ENCODE results near the gene PAQR5.
"Not testable (repeated sequence)": the region's sequence is repeated elsewhere in the genome, so short reads cannot be mapped to it uniquely, and the experiment has no call there.

Gene PAQR5

DNA sequence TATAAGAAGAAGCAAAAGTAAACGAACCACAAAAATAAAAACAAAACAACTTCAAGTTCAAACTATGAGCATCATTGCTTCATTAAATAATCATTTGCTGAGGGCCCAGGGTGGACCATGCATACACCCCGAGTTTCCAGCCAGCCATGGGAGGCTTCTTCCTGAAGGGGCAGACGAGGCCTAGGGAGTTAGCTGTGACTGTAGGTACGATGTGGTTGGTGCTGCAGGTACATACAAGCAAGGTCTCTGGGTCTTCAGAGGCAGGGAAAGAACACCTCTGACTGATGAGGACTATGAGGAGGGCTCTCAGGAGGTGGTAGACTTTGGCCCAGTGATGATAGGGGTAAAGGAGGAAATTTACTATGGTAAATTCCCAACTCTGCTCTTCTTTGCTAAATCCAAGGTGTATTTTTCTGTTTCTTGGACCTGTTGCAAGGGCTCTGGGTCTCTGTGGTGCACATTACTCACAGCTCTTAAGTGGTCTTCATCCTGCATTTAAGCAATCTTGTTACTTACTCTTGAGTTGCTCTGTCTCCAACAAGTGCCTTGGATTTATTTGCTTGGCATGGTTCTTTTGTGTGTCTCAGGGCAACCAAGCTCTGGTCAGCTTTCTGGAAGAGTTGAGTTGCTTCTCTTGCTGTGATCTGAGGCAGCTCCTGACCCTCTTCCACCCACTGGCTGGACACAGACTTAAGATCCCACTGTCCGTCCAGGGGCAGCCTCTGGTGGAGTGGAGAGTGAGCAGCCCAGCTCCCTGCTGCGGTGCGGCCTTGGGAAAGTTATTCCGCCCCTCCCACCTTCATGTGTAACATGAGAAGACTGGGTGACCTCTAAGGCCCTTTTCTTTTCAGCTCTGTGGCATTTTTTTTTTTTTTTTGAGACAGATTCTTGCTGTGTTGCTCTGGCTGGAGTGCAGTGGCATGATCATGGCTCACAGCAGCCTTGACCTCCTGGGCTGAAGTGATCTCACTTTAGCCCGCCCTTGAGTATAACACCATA, 59.4 kb downstream of the PAQR5 start:
- peak; percentile 36 for DNase-seq (ENCODE audit: low read depth, low spot score)

DNA sequence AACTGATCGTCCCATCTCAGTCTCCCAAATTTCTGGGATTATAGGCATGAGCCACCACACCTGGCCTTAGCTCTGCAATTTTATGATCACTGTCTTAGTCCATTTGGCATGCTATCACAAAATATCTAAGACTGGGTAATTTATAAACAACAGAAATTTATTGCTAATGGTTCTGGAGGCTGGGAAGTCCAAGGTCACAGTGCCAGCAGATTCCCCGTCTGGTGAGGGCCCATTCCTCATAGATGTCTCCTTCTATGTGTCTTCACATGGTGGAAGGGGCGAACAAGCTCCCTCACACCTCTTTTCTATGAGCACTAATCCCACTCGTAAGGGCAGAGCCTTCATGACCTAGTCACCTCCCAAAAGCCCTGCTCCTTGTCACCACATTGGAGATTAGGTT, 60.1 kb downstream of the PAQR5 start:
- DNase-seq (ENCODE audit: low read depth, low spot score), result no peak

DNA sequence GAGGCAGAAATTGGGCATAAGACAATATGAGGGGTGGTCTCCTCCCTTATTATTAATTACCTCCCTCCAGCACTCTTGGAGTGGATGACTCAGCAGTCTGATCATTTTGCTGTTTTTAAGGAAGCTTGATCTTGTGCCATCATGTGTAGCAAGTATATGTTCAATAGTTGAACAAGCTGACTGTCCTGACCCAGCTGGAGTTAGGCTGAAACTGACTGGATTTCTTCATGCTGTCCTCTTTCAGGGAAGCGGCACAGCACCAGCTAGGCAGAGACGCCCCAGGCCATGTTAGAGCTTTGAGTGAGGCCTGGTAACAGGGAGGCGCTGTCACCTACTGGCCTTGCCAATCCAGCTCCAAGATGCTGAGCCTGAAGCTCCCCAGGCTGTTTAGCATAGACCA, 61.0 kb downstream of the PAQR5 start:
- DNase-seq (ENCODE audit: low read depth, low spot score), result no peak

DNA sequence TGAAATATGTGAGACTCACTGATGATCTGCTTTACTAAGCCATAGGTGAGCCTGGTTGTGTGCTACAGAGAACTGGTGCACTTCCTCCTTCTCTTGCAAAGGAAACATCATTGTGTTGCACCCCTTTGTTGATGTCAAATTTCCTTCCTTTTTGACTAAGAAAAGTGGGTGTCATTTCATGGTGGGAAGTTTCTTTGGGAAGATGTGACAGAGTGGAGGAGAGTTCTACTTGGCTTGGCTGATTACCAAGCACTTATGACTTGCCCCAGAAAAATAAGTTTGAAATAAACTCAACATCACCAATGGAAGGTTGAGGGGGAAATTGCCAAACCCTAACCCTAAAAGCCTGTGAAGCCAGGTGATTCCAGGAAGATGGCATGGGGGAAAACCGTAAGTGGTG, 61.9 kb downstream of the PAQR5 start:
- no peak for DNase-seq (ENCODE audit: low read depth, low spot score)

DNA sequence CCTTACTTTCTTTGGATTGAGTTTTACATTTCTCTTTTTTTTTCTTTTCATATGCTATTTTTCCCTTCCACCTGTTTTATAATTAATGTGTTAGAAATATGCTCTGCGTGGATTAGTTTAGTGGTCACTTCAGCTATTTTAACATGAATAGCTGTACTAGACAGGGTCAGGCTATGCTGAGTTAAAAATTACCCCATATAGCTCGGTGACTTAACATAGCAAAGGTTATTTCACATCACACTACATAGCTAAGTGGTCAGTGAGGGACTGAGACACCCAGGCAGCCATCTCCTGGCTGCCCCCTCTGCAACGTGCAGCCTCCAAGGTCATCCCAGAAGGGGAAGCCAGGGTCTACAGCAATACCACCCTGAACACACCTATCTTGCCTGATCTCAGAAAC, 68.5 kb downstream of the PAQR5 start:
- no peak for DNase-seq (ENCODE audit: low read depth, low spot score)

DNA sequence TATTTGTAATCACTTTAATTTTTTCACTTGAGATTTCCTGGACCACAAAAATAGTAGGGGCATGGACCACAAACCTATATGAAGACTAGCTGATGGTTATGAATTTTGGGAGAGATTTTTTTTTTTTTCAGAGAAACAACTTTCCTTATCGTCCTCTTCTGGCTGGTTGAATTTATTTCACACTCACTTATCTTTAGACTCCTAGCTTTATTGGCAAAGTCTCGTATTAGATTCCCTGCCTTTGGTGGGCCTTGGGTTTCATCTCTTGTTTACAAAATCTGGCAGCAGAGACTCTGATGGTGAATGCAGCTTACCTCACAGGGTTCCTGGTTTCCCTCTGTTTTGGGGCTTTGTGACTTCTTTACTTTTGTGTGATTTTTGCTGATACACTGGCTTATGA, 70.9 kb downstream of the PAQR5 start:
- no peak for DNase-seq (ENCODE audit: low read depth, low spot score)

DNA sequence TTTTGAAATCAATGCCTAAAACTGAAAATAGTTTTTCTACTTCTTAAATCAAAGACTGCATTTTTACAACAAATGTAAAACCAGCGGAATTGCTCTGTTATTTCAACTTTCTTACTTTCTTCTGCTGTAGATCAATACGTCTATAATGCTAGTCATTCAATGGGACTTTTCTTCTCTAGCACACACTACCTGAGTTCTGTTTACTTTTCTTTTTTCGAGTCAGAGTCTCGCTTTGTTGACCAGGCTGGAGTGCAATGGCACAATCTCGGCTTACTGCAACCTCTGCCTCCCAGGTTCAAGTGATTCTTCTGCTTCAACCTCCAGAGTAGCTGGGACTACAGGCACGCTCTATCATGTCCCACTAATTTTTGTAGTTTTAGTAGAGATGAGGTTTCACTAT, 74.7 kb downstream of the PAQR5 start:
- no peak for DNase-seq (ENCODE audit: low read depth, low spot score)

DNA sequence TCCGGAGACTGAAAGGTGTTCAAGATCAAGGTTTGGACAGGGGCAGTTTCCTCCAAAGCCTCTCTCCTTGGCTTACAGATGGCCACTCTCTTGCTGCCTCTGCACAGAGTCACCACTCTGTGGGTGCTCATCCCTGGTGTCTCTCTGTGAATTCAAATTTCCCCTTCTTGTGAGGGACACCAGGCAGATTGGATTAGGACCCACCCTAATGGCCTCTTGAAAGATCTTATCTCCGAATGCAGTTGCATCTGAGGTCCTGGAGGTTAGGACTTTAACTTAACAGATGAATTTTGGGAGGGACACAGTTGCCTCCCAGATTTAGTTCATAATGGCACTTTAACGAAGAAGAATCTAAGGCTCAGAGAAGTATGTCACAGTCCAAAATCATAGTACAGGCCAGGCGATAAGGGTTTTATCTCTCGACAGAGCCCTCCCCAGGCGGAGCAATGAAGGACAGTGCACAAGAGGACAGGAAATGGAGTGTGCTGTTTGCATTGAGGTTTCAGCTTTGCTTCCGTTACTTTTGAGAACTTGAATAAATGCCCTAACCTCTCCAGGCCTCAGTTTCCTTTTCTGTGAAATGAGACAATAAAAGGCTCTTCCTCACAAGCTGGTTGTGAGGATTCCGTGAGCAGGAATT, 76.6 kb downstream of the PAQR5 start:
- DNase-seq (ENCODE audit: low read depth, low spot score), result no peak

DNA sequence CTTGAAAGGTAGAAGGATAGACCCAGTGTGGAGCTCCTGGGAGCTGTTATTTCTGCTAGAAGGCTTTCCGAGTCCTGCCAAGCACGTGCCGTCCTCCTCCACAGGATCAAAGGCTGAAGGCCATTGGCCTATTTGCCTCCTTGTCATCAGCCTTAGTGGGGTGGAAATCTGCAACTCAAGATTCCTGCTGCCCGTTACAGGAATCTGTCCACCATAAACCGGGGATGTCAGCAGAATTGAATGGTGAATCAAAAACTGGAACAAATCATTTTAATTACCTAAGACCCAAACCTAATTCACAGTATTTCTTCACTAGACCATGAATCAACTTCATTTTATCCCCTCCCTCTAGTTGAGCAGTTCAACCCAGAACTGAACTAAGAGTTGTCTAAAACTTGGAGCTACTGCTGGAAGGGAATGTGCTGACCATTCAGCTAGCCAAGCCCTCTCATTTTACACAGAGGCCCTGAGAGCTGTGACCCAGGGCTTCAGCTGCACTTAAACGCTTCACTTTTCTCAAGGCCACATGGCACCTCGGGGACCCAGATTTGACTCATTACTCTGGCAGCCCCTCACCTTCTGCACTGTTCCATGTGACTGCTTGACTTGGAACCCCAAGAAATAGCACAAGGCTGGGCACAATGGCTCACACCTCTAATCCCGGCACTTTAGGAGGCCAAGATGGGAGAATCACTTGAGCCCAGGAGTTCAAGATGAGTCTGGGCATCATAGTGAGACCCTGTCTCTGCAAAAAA, 78.7 kb downstream of the PAQR5 start:
- DNase-seq (ENCODE audit: low read depth, low spot score), result no peak

DNA sequence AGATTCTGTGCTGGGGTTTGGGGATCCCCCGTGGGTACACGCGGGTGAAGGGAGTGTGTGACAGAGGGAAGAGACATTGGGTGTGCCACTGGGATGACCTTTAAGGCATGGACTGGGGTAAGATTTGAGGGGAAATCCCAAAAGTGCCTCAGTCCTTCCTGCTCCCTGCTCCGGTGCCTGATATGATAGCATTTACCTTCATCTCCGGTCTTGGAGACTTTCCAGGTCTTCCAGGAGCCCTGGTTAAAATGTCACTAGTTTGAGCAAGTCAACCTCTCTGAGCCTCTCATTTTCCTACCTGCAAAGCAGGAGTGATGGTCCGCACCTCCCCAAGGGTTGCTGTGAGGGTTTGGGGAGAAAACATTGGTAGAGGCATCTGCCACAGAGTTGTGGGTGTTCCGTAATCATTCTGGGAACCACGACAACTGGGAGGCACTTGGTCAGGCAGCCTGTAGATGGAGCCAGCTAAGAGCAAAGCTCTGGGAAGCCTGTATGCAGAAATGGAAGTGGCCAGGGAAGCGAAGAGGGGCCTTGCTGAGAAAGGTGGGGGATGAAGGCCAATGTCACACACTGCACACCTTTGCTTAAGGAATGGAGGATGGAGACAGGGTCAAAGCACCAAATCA, 81.5 kb downstream of the PAQR5 start:
- DNase-seq (ENCODE audit: low read depth, low spot score), result no peak

DNA sequence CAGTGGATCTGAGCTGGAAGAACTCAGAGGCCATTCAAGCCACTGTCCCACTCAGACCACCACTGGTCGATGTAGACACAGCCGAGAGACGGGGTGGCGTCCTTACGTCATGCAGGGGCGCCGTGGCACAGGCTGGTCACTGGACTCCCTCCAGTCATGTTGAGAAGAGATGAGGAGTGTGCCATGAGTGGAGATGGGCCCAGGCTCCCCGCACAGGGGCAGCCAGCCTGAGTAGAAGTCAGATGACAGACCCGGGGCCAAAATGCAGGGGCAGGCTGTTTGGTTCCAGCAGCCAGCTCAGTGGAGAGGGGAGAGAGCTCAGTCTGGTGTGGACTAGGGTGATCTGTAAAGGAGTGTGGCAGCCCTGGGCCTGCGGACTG, 82.0 kb downstream of the PAQR5 start:
- no peak for DNase-seq (ENCODE audit: low read depth, low spot score)

DNA sequence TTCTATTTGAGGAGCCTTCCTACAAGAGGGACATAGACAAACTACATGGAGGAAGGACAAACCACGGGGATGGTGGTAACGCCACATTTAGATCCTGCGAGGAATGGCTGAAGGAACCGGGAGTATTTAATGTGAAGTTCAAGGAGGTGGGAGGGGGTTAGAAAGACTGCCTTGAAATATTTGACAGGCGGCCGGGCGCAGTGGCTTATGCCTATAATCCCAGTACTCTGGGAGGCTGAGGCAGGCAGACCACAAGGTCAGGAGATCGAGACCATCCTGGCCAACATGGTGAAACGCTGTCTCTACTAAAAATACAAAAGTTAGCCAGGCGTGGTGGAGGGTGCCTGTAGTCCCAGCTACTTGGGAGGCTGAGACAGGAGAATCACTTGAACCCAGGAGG, 83.5 kb downstream of the PAQR5 start:
- DNase-seq (ENCODE audit: low read depth, low spot score), result not testable (repeated sequence)

DNA sequence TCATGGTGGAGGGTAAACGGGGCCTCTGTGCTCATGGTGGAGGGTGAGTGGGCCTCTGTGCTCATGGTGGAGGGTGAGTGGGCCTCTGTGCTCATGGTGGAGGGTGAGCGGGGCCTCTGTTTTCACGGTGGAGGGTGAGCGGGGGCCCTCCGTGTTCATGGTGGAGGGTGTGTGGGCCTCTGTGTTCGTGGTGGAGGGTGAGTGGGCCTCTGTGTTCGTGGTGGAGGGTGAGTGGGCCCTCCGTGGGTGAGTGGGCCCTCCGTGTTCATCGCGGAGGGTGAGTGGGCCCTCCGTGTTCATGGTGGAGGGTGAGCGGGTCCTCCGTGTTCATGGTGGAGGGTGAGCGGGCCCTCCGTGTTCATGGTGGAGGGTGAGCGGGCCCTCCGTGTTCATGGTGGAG, 85.4 kb downstream of the PAQR5 start:
- DNase-seq (ENCODE audit: low read depth, low spot score), result not testable (repeated sequence)

DNA sequence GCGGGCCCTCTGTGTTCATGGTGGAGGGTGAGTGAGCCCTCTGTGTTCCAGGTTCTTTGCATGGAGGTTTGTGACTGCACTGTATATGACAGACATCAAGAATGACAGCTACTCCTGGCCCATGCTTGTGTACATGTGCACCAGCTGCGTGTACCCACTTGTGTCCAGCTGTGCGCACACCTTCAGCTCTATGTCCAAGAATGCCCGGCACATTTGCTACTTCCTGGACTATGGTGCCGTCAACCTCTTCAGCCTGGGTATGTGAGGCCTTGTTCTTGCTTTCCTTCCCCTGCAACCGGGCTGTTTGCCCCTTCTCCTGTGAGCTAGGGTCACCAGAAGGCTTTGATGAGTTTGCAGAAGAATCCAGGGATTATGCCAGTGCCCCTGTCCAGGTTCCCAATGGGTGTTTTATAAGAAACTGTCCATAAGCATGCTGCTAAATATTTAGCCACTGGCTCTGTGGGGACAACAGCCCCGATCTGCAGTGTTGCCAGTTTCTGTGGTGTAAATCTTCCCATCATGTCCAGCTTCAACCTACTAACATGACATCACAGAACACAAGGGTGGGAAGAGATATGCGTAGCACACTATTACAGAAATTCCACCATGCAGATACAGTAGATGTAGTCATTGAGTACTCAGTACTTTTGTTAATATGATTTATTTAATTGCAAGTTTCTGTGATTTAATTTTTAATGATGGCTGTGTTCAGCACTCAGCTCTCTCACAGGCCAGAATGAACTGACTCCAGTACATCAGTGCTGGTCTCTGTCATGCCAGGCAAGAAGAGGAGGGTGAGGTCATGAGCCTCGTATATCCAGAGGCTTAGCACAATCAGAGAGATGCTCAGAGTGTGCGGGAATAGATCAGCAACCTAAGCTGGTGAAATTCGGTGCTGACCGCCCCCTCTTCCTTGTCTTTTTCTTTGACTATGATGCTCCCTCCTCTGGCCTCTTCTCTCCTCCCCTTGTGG, 86.2 kb downstream of the PAQR5 start:
- DNase-seq (ENCODE audit: low read depth, low spot score), result no peak

DNA sequence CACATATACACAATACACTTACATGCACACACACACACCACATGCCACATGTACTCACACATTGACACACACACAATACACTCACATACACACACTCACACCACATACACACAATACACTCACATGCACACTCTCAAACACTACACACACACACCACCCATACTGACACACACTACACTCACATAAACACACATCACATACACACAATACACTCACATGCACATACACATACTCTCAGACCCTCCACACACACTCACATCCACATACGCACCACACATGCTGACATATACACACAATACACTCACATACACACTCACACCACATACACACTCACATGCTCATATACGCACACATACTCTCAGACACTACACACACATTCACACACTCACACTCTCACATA, 87.1 kb downstream of the PAQR5 start:
- DNase-seq (ENCODE audit: low read depth, low spot score), result no peak

DNA sequence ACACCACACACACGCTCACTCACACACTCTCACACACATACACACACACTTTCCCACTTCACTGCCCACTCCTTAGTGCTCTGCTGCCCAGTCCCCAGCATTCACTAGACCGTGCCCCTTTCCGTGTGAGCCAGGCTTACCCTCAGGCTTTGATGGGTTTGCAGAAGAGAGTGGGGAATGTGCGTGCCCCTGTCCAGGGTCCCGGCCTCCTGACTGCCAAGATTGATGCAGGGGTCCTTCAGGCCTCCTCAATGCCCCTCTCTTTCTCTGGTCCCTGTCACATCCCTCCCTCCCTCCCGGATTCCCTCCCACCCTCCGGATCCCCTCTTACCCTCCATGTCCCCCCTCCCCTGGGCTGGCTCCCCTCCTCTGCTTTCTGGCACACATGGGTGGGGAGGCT, 87.6 kb downstream of the PAQR5 start:
- DNase-seq (ENCODE audit: low read depth, low spot score), result no peak

DNA sequence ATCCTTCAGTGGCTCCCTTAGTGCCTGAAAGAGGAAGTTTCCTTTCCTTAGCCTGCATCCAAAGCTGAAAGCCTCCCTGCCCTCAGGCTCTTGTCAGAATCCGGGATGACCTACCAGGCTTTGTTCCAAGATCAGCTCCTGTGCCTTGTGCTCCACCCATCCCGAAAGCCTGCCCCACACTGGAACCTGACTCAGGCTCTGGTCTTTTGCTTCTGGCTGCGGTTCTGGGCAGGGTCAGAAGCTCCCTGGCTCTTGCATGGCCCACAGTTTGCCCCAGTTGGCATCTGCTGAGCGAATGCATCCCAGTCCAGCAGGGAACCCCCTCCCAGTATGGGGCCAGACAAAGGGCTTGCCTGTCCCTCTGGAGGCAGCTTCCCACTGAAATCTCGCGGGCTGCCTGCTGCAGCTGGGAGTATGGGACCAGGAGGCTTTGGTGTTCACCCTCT, 89.6 kb downstream of the PAQR5 start:
- DNase-seq (ENCODE audit: low read depth, low spot score), result no peak

DNA sequence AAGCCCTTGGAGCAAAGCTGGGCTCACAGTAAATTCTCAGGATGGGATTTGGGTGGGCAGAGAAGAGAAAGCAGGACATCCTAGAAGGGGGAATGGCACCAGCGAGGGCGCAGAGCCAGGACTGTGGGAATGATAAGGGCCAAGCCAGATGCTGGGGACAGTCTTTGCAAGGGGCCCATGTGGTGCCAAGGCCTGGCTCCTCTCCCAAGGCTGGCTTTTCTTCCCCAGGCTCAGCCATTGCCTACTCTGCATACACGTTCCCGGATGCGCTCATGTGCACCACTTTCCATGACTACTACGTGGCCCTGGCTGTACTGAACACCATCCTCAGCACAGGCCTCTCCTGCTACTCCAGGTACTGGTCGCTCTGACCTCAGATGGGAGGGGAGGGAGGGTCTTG, 90.7 kb downstream of the PAQR5 start:
- no peak for DNase-seq (ENCODE audit: low read depth, low spot score)

DNA sequence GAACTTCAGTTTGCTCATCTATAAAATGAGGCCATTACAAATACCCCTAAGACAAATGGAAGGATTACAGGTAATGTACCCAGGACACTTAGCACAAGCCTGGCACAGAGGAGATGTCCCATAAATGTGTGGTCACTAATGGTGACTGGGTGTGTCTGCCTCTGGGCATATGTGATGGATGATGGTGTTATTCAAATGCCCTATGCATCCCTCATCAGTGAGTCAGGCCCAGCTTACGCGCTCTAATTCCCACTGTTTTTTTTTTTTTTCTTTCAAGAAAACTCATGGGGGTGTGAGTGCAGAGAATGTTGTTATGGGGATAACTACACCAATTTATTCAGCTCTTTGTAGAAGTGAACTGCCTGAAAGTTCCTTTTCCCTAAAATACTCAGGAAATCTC, 91.9 kb downstream of the PAQR5 start:
- DNase-seq (ENCODE audit: low read depth, low spot score), result peak; percentile 55

DNA sequence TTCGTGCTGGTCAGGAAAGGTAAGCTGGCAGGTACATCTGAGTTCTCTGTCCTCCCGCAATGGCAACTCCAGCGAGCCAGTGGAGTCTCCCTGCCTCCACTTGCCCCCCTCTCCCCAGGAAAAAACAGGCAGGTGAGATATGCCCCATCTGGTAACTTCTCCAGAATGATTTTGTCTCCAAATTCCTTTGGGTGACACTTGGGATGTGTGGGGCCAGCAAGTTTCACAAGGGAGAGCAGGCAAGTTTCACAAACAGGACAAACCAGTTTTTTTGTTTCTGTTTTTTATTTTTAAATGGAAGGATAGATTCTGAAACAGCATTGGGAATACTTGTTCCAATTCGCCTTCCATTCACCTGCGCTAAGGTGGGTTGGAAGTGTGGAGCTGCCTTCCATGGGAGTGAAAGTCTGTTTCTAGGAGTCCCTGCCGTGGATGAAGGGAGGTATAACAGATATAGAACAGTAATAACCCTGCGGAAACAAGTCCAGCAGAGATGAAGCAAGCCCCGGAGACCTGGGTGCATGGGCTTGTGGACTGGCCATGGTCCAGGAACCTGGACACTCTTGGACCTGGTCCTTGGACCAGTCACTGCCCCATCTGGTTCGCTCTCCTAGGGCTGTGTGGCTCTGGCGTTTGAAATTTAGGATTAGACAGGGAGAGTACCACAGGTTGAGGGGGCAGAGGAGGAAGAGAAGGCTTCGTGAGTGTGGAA, 92.5 kb downstream of the PAQR5 start:
- no peak for DNase-seq (ENCODE audit: low read depth, low spot score)
